SIG-M5 (cell line): ENCODE data around the gene LEKR1.

Experiments used
- DNase-seq: peaks from one replicate; lab custom pipeline; 2025; lab: John Stamatoyannopoulos, UW

LEKR1 gene

DNA sequence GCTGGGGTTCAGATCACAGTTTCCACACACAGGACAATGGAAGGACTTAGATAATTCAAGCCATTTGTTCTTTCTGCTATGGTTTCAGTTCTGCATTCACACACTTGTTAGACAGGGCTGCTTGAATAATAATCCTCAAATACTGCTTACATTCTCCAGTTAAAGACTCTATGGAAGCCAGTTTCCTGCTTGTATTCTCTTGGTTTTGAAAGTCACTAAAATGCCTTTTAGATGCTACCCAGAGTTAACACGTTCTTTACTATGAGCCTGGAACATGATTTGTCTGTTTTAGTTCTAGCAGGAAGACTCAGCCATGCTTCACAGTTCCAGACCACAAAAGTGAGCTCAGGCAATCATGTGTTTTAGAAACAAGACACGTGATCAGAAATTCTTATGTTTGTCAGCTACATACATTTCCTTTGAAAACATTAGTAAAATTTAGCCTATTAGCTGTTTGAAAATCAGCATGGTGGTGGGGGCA is 152.4 kb downstream of the LEKR1 start:
- no peak for DNase-seq

DNA sequence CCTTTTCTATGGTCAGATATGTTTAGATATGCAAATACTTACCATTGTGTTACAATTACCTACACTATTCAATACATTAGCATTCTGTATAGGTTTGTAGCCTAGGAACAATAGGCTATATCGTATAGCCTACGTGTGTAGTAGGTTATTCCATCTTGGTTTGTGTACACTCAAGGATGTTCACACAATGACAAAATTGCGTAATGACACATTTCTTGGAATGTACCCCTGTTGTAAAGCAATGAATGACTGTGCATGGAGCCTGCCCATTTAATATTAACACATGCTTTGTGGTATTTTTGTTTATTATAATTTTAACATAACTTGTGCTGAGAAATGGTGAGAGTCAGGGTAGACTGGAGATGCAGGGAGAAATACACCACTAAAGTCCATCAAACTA is 154.9 kb downstream of the LEKR1 start:
- no peak for DNase-seq

DNA sequence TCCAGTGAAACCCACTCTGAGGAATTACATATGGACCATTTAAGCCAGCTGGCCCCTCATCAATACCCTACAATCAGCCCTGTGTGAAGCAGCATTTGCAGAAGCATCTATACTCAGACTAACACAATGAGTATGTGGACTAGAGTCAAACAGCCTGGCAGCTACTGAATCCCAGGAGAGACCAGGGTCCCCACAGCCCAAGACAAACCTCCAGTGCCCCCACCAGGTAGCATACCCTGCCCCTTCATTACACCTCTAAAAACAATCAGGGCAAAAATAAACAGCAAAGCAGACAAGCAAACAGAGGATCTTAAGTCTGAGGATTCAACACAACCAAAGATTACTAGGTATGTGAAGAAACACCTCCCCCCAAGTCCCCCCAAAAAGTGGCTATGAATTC is 157.4 kb downstream of the LEKR1 start:
- no peak for DNase-seq

GRCh38 chr3:156985711-156986110 is 159.6 kb downstream of the LEKR1 start:
- no peak for DNase-seq

DNA sequence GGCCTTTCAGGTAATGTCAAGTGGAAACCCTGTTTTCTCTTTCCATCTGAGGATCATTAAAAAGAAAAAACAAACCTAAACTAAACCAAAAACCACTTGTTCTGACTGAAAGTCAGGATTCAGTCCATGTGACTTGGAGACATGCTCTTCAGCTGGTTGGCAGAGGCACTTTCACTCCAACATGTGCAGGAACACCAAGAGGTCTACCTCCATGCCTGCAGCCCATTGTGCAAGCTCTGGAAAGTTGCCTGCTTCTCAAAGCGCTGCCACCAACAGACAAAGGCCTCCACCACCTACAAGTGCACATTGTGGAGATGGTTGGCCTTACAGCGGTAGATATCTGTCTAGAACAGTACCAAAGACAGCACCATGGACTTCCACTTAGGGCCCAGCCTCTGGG is 161.8 kb downstream of the LEKR1 start:
- no peak for DNase-seq

- no peak for DNase-seq
Observed at GRCh38 chr3:156997351-156997750, 171.2 kb downstream of the LEKR1 start.

- no peak for DNase-seq
Observed at GRCh38 chr3:157001221-157001957, 175.2 kb downstream of the LEKR1 start.

DNA sequence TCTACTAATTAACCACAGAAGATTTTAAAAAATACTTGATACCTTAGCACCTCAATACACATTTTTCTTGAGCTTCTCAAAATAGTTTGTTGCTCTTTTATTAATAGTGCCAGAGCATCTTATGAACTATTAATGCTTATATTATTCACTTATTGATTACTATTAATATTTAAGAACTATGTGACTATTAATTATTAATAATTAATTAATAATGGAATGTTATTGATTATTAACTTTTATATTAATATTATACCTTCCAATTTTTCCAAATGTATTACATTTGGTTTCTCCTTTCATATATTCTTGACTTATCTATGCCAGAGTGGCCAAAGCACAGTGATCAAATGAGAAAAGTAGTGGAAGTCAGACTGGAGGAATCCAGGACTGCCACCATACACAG is 195.5 kb downstream of the LEKR1 start:
- no peak for DNase-seq

GRCh38 chr3:157023226-157023625 is 197.1 kb downstream of the LEKR1 start:
- no peak for DNase-seq

- no peak for DNase-seq
Observed at GRCh38 chr3:157026091-157026490, 199.9 kb downstream of the LEKR1 start.

DNA sequence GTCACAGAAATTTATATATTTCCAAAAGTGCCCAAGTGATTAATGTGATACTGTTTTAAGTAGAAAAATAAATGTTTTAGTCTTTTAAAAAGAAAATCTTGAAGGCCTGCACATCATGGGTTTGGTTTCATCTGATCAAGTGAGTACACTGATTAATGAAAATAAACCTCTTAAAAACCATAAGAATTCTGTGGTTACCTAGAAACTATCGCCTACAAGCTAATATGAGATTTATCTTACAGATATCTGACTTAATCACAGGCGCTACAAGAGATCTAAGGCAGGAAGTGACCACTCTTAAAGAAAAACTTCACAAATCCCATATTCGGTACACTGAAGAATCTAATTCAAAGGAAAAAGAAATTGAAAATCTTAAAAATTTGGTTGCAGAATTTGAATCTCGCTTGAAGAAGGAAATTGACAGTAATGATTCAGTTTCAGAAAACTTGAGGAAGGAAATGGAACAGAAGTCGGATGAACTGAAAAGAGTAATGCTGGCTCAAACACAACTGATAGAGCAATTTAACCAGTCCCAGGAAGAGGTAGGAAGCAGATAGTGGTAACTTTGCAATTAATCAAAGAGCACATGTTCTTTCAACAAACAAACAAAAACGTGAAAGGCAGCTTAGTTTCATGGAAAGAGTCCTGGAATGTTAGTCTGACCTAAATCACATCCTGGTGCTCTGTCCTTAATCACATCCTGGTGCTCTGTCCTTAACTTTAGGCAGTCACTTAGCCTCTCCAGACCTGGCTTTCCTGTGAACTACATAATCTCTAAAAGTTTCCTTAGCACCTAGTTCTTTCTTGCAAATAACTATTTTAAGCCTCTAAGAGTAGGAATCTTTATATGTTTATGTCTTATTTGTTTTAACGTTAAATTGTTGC is 201.9 kb downstream of the LEKR1 start:
- no peak for DNase-seq

DNA sequence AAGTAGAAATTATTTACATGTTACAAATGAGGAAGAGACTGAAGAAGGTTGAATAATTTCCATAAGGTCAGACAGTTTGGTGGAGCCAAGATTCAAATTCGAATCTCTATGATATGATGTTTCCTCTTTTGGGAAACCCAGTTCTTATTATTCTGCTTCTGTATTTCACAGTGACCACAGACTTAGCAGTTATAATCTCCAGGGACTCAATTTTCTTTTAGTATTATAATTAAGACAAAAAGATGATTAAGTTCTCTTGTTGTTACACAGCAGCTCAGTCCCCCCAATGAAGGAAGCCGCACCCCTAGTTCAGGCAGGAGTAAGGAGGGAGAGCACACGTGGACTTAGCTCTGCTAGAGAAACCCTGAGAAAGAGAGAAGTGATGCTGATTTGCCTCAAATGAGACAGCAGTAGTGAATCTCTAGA is 203.2 kb downstream of the LEKR1 start:
- no peak for DNase-seq

- DNase-seq: no peak
Observed at GRCh38 chr3:157030712-157031111, 204.6 kb downstream of the LEKR1 start.

GRCh38 chr3:157033001-157033400 is 206.8 kb downstream of the LEKR1 start:
- no peak for DNase-seq

DNA sequence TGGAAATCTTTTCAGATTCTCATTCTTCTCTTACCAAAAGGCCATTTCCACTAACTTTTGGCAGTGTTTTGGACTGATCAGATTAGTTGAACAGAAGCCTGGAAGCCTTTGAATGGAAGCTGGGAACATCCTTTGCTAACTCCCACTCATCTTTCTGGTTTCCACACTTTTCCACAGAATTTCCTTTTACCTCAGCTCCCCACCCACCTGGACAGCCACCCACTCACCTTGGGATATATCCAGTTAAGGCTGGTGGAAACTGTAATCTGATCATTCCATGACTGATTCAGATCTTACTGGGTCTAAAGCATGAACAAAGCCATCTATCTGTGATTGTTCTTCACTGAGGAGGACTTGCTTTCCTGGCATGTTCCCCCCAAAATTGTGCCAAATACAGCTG is 214.3 kb downstream of the LEKR1 start:
- no peak for DNase-seq

GRCh38 chr3:157042226-157042625 is 216.1 kb downstream of the LEKR1 start:
- DNase-seq: no peak

- no peak for DNase-seq
Observed at GRCh38 chr3:157043771-157044170, 217.6 kb downstream of the LEKR1 start.

GRCh38 chr3:157045238-157045850 is 219.2 kb downstream of the LEKR1 start:
- no peak for DNase-seq

- DNase-seq: no peak
Observed at GRCh38 chr3:157046520-157046919, 220.4 kb downstream of the LEKR1 start.

DNA sequence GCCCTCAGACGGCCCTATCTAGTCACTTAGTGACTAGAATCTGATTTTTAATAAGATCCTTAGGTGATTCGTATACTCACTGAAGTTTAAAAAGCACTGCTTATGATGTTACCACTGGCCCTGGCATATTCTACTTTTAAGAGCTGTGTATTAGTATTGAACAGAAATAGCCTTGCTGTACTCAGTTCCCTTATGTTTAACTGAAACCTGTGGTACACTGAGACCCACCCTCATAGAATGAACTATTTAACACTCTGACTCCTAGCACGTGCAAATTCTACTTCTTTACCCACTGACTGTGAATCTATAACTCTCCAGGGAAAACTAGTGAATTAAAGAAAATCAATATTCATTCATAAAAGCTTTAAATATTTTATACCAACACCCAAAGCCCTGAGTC is 224.9 kb downstream of the LEKR1 start:
- no peak for DNase-seq

GRCh38 chr3:157051591-157051990 is 225.4 kb downstream of the LEKR1 start:
- no peak for DNase-seq

- DNase-seq: no peak
Observed at GRCh38 chr3:157056035-157056434, 229.9 kb downstream of the LEKR1 start.
